Nasal cavity respiratory epithelium epithelial cell of viscerocranial mucosa (primary cell): Measurements from ENCODE around the gene NSUN2. TPM values are rescaled to one million over a fixed set of nuclear protein-coding genes. Genes with fewer than 3 reads are reported as not detected.

Source experiments
- total RNA-seq: library from RNA; depleted of rRNA; stranded (reverse); fragments of >200 nt; gene quantifications from 2 replicates; pipeline ENCODE4 v1.2.3, GENCODE V29; 2014

NSUN2 gene
- 68.0 and 116 TPM in 2 replicates for total RNA-seq

GRCh38 chr5:6632888-6633468 lies at the start of gene NSUN2, which contains the start of gene SRD5A1:
TSS of gene NSUN2 (minus strand) at chr5:6633044. CDS start at chr5:6632979, 65 bp downstream.
TSS of gene SRD5A1 (plus strand) at chr5:6633440. CDS start at chr5:6633577, 137 bp downstream.

Other genes with a start within 250 kb of the NSUN2 start
- under 0.01 TPM in 1 of 2 replicates, not detected in the other for gene UBE2QL1, start 184.2 kb downstream of the NSUN2 start, total RNA-seq
- 16.7 and 40.2 TPM in 2 replicates for gene SRD5A1, start 396 bp upstream of the NSUN2 start, total RNA-seq
- gene TENT4A, start 80.4 kb upstream of the NSUN2 start, total RNA-seq: 8.5 and 17.7 TPM in 2 replicates